Neural crest cell (in vitro differentiated cells): ENCODE data around the gene CCDC86. TPM values are rescaled to one million over a fixed set of nuclear protein-coding genes. Genes with fewer than 3 reads are reported as not detected.

ENCODE experiments used
- DNase-seq: peaks from one replicate; pipeline ENCODE4 v3.0.0; 2021; ENCODE audit warnings: low read depth, mixed read lengths, low spot score
- H3K27ac Mint-ChIP-seq: one replicate; pipeline ENCODE4 v1.8.0; 2021; ENCODE audit warnings: mild to moderate bottlenecking, mixed read lengths; ENCODE audit not compliant: unreplicated experiment
- H3K27me3 Mint-ChIP-seq: 2 replicates; pipeline ENCODE4 v1.8.0; 2021; ENCODE audit warnings: low read depth, mild to moderate bottlenecking, mixed read lengths
- H3K36me3 Mint-ChIP-seq: 2 replicates; pipeline ENCODE4 v1.8.0; 2021; ENCODE audit warnings: low read depth, mild to moderate bottlenecking, mixed read lengths
- H3K4me1 Mint-ChIP-seq: 2 replicates; pipeline ENCODE4 v1.8.0; 2021; ENCODE audit warnings: mixed read lengths
- H3K4me3 Mint-ChIP-seq: one replicate; pipeline ENCODE4 v1.8.0; 2021; ENCODE audit warnings: mild to moderate bottlenecking, mixed read lengths
- H3K9me3 Mint-ChIP-seq: 2 replicates; pipeline ENCODE4 v1.8.0; 2021; ENCODE audit warnings: mixed read lengths
- CTCF ChIP-seq: fragments of 200-600 bp; sonication (generic); conservative IDR thresholded peaks from 2 replicates; pipeline ENCODE4 v1.5.0; 2021; ENCODE audit warnings: antibody characterized with exemption, mild to moderate bottlenecking
- total RNA-seq: library from RNA; stranded (reverse); gene quantifications from 2 replicates; pipeline ENCODE4 v1.2.1, GENCODE V29; 2021

CCDC86 gene
- total RNA-seq, 1 donor from 2014 or later = 41.6 TPM

DNA sequence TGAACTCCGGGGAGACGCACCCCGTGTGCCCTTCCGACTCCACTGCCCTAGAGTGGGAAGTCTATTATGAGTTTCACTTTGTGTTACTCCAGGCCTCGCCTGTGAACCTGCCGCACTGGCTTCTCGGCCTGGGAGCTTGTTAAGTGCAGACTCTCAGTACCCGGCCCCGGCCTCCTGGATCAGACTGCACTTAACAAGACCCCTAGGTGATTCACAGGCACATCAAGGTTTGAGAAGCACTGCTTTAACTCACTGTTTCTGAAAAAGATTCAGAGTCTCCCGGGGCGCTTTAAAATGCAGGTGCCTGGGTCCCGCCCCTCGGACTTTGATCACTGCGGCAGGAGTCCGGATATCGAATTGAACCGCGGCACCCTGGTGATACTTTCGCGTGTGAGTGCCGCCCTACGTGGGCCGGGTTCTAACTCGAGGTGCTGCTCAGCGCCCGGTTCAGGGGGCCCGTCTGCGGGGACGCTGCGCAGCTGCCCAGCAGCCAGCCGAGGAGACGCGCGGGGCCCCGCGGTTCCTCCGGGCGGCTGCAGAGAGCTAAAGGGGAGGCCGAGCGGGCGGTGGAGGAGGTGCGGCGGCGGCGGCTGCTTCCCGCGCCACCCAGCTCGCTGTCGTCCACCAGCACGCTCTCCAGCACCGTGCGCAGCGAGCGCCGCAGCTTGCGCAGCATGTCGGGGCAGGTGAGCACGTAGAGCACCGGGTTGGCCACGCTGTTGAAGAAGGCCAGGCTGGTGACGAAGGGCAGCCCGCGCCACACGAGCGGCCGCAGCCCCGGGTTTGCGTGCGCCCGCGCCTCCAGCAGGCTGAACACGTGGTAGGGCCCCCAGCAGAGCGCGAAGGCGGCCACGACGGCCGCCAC is 10.4 kb downstream of the CCDC86 start:
- Mint-ChIP-seq H3K27ac (no peak overlapping the region), H3K4me3 (no peak overlapping the region), H3K27me3 (no peaks in the 10 kb centered on the region), H3K36me3 (no peaks in the 10 kb centered on the region), H3K4me1 (no peaks in the 10 kb centered on the region), H3K9me3 (no peaks in the 10 kb centered on the region)
- no peak for DNase-seq
- TF ChIP-seq CTCF = no peak

GRCh38 chr11:60852982-60853950 is 11.4 kb downstream of the CCDC86 start:
- DNase-seq = no peak
- H3K27me3 Mint-ChIP-seq = no peaks in the 10 kb centered on the region
- H3K36me3 Mint-ChIP-seq = no peaks in the 10 kb centered on the region
- no peak overlapping the region for H3K4me3 Mint-ChIP-seq
- H3K27ac Mint-ChIP-seq = no peak overlapping the region
- TF ChIP-seq CTCF = no peak
- H3K9me3 Mint-ChIP-seq = no peaks in the 10 kb centered on the region
- H3K4me1 Mint-ChIP-seq = no peaks in the 10 kb centered on the region

GRCh38 chr11:60854140-60854846 is 12.4 kb downstream of the CCDC86 start:
- Mint-ChIP-seq H3K36me3 (no peaks in the 10 kb centered on the region), H3K9me3 (no peaks in the 10 kb centered on the region), H3K4me1 (peaks cover 4% of the 10 kb centered on the region), H3K27me3 (no peaks in the 10 kb centered on the region), H3K27ac (no peak overlapping the region), H3K4me3 (no peak overlapping the region)
- no peak for DNase-seq
- TF ChIP-seq CTCF = no peak

GRCh38 chr11:60854847-60855725 is 13.2 kb downstream of the CCDC86 start:
- Mint-ChIP-seq H3K4me1 (peaks cover 9% of the 10 kb centered on the region), H3K9me3 (no peaks in the 10 kb centered on the region), H3K4me3 (no peak overlapping the region), H3K27ac (no peak overlapping the region), H3K27me3 (no peaks in the 10 kb centered on the region), H3K36me3 (no peaks in the 10 kb centered on the region)
- DNase-seq = no peak
- TF ChIP-seq CTCF = no peak
